Measurements from ENCODE around the gene CD2BP2.

Gene CD2BP2

GRCh38 chr16:30378236-30379157 is 23.4 kb upstream of the CD2BP2 start:
- DNase-seq (ENCODE audit: low read depth): peak; percentile 82

- peak; percentile 50 for DNase-seq (ENCODE audit: low read depth)
Observed at GRCh38 chr16:30377812-30378235, 22.7 kb upstream of the CD2BP2 start.

- DNase-seq (ENCODE audit: low read depth): no peak
Observed at GRCh38 chr16:30377050-30377811, 22.1 kb upstream of the CD2BP2 start.

GRCh38 chr16:30376461-30376902 is 21.4 kb upstream of the CD2BP2 start:
- DNase-seq (ENCODE audit: low read depth): no peak

- DNase-seq (ENCODE audit: low read depth): no peak
Observed at GRCh38 chr16:30375864-30376263, 20.8 kb upstream of the CD2BP2 start.

- DNase-seq (ENCODE audit: low read depth): no peak
Observed at GRCh38 chr16:30374538-30374937, 19.4 kb upstream of the CD2BP2 start, which contains the start of gene MYL11. Gene MYL11, plus strand, starts transcription at chr16:30374802. Its CDS starts 56 bp downstream, at chr16:30374858.

GRCh38 chr16:30372725-30373124 is 17.6 kb upstream of the CD2BP2 start:
- no peak for DNase-seq (ENCODE audit: low read depth)

- DNase-seq (ENCODE audit: low read depth): no peak
Observed at GRCh38 chr16:30372038-30372712, 17.1 kb upstream of the CD2BP2 start.

GRCh38 chr16:30371248-30371816 is 16.2 kb upstream of the CD2BP2 start:
- DNase-seq (ENCODE audit: low read depth): no peak

- peak; percentile 100 for DNase-seq (ENCODE audit: low read depth)
Observed at GRCh38 chr16:30370456-30371247, 15.5 kb upstream of the CD2BP2 start, which contains the start of gene TBC1D10B. Gene TBC1D10B, minus strand, starts transcription at chr16:30370494. Its CDS starts 311 bp downstream, at chr16:30370183.

GRCh38 chr16:30369938-30370455 is 14.9 kb upstream of the CD2BP2 start:
- DNase-seq (ENCODE audit: low read depth): no peak

GRCh38 chr16:30369091-30369937 is 14.2 kb upstream of the CD2BP2 start:
- no peak for DNase-seq (ENCODE audit: low read depth)

- DNase-seq (ENCODE audit: low read depth): no peak
Observed at GRCh38 chr16:30368792-30369090, 13.6 kb upstream of the CD2BP2 start.

GRCh38 chr16:30368122-30368791 is 13.1 kb upstream of the CD2BP2 start:
- DNase-seq (ENCODE audit: low read depth): peak; percentile 29

GRCh38 chr16:30367349-30368009 is 12.4 kb upstream of the CD2BP2 start:
- no peak for DNase-seq (ENCODE audit: low read depth)

GRCh38 chr16:30366511-30366910 is 11.4 kb upstream of the CD2BP2 start:
- DNase-seq (ENCODE audit: low read depth): no peak

GRCh38 chr16:30365200-30365599 is 10.1 kb upstream of the CD2BP2 start:
- no peak for DNase-seq (ENCODE audit: low read depth)

- DNase-seq (ENCODE audit: low read depth): no peak
Observed at GRCh38 chr16:30361180-30361579, 6.1 kb upstream of the CD2BP2 start.

GRCh38 chr16:30359871-30360170 is 4.7 kb upstream of the CD2BP2 start:
- DNase-seq (ENCODE audit: low read depth): no peak

Measured in HS-5 (cell line).